ENCODE data around the gene PRR14. TPM values are rescaled to one million over a fixed set of nuclear protein-coding genes. Genes with fewer than 3 reads are reported as not detected.

The PRR14 gene
- polyA plus RNA-seq, 3 donors from 2014 or later: 10.6 to 29.5 (median 12.9) TPM

DNA sequence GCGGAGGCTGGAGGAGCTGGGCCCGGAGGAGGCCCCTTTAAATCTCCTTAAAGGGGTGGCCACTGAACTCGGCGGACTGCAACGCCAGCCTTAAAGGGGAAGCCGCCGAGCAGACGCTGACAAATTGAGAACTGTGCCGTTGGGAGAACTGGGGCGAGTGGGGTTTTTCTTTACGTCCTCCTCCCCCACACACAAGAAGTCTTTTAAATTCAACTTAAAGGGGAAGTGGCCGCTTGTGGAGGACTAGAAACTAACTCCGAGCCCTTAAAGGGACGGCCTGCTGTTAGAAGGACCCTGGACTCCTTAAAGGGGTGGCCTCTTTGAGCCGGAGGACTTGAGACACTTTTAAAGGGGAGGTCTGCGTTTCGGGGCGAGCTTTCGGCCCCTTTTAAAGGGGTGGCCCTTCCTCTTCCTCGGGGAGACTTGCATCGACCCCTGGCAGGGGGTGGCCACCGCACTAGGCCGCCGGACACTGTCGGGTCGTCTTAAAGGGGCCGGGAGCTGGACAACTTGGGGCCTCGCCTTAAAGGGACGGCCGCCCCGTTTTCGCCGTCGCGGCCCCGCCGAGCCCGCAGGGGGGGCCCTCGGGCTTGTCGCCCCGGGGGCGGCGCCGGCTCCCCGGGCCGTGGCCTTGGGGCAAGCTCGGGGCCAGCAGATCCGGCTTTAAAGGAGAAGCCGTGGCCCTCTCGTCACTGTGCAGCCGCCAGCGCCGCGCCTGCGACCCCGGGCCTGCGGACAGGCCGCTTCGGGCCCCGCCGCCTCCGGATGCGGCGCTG lies 8.2 kb downstream of the PRR14 start:
- Mint-ChIP-seq H3K27me3 (ENCODE audit: low read depth in 3 of 3) (peaks cover 9 to 16% (median 15%) of the 10 kb centered on the region in 3 donors), H3K36me3 (peaks cover 9 to 28% (median 16%) of the 10 kb centered on the region in 3 donors), H3K4me3 (peak overlapping the region; percentile 88 to 98 (median 93)), H3K27ac (peak overlapping the region; percentile 96 to 100 (median 100)), H3K4me1 (peaks cover 44 to 51% of the 10 kb centered on the region in 2 donors), H3K9me3 (no peaks in the 10 kb centered on the region)
- no peak for DNase-seq

DNA sequence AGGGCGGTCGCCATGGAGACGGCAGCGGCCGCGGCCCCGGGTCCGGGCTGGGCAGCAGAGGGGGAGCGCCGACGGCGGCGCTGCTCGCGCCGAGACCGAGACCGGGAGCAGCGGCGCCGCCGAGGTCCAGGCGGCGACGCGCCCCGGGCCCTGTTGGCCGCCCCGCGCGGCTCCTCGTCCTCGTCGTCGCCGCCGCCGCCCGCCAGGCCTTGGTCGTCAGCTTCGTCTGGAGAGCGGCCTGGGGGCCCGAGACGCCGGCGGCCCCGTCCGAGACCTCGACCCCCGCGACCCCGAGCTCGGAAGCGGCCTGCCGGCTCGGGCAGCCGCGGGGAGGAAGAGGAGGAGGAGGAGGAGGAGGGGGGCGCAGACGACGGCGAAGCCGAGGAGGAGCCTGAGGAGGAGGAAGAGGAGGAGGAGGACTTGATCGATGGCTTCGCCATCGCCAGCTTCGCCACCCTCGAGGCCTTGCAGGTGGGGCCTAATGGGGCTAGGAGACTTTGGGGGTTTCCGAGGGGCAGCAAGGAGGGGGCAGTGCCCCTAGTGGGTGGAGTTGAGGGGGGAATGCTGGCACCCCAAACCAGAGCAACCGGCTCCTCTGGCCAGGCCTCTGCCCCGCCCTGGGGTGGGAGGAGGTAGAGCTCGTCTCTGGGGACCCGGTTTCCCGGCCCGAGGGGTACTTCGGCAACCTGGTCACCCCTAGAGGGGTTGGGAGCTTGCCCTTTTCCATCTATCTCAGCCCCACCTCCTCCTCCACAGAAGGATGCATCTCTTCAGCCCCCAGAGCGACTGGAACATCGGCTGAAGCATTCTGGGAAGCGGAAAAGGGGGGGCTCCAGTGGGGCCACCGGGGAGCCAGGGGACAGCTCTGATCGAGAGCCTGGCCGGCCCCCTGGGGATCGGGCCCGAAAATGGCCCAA lies 9.0 kb downstream of the PRR14 start:
- H3K4me1 Mint-ChIP-seq: peaks cover 44 to 51% of the 10 kb centered on the region in 2 donors
- H3K27me3 Mint-ChIP-seq (ENCODE audit: low read depth in 3 of 3): peaks cover 9 to 16% (median 15%) of the 10 kb centered on the region in 3 donors
- peak overlapping the region; percentile 83 to 96 (median 90) for H3K27ac Mint-ChIP-seq
- no peaks in the 10 kb centered on the region for H3K9me3 Mint-ChIP-seq
- H3K4me3 Mint-ChIP-seq: peak overlapping the region; percentile 76 to 85 (median 84)
- peak; percentile 40 to 49 (median 47) for DNase-seq
- H3K36me3 Mint-ChIP-seq: peaks cover 9 to 29% (median 16%) of the 10 kb centered on the region in 3 donors

DNA sequence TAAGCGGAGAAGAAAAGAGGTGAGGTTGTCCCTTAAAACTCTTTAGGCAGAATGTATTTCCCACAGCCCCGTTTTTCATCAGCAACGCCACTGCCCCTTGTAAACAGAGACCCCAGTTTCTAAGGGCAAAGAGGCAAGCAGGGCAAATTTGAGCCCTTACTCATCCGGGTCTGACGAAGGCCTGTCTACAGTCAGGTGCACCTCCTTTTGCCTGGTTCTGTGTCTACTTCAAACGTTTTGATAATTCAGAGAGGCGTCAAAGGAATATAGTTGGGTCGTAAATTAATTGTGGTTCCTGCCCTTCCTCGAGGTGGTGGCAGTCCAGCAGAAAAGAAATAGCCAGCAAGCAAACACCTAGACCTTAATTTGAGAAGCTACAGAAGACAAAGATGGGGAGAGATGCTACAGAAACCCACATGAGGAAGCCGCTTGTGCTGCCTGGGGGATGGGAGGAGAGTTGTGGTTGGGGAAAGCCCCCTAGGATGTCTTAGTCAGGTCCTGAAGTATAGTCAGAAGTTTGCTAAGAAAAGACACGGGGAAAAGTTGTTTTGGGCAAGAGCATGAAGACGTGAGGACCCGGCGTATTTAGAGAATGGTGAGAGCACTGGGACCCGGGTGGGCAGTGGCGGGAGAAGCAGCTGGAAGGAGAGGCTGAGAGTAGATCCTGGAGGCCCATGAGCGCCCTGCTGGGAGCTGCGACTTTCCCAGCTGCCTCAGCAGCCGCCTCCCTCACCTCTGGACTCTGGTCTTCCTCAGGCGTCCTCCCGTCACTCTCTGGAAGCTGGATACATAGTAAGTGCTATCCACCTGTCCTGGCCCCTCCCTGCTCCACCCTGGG lies 9.9 kb downstream of the PRR14 start:
- Mint-ChIP-seq H3K4me1 (peaks cover 44 to 51% of the 10 kb centered on the region in 2 donors), H3K27ac (peak overlapping the region; percentile 83 to 96 (median 90)), H3K27me3 (ENCODE audit: low read depth in 3 of 3) (peaks cover 9 to 16% (median 15%) of the 10 kb centered on the region in 3 donors), H3K9me3 (no peaks in the 10 kb centered on the region), H3K4me3 (peak overlapping the region; percentile 76 to 85 (median 84)), H3K36me3 (peaks cover 9 to 26% (median 16%) of the 10 kb centered on the region in 3 donors)
- DNase-seq: peak; percentile 48 to 62 (median 48)

GRCh38 chr16:30662449-30662848 lies 11.7 kb downstream of the PRR14 start:
- Mint-ChIP-seq H3K4me3 (peak overlapping the region in 1 of 5 donors; percentile 3), H3K4me1 (peaks cover 36 to 40% of the 10 kb centered on the region in 2 donors), H3K27ac (peak overlapping the region in 1 of 6 donors; percentile 79), H3K36me3 (peaks cover 9 to 27% (median 12%) of the 10 kb centered on the region in 3 donors), H3K9me3 (no peaks in the 10 kb centered on the region), H3K27me3 (ENCODE audit: low read depth in 3 of 3) (peaks cover 9 to 15% (median 15%) of the 10 kb centered on the region in 3 donors)
- no peak for DNase-seq

- Mint-ChIP-seq H3K27me3 (ENCODE audit: low read depth in 3 of 3) (peaks cover 9 to 13% (median 12%) of the 10 kb centered on the region in 3 donors), H3K36me3 (peaks cover 13 to 31% (median 16%) of the 10 kb centered on the region in 3 donors), H3K9me3 (no peaks in the 10 kb centered on the region), H3K27ac (peak overlapping the region in 3 of 6 donors; percentile 37 to 58 (median 42)), H3K4me1 (peaks cover 33 to 38% of the 10 kb centered on the region in 2 donors), H3K4me3 (peak overlapping the region in 1 of 5 donors; percentile 24)
- DNase-seq: no peak
Observed at GRCh38 chr16:30663038-30663437, 12.3 kb downstream of the PRR14 start.

DNA sequence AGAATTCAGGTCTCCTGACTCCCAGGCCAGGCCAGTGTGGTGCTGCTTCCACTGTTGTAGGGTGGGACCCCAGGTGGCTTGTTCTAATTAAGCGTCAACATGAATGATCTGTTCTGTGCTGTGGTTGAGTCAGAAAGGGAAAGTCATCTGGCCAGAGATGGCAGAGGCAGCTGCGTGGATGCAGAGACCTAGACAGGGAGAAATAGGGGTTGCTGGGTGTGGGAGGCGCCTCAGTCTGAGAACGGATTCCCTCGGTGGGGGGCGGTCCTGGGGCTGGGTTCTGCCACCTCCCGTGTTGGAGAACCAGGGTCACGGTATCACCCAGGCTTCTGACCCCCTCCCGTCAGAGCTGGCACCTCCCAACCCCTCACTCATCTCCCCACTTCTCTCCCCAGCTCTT lies 13.1 kb downstream of the PRR14 start:
- Mint-ChIP-seq H3K4me3 (peak overlapping the region in 1 of 5 donors; percentile 33), H3K4me1 (peaks cover 33 to 38% of the 10 kb centered on the region in 2 donors), H3K36me3 (peaks cover 16 to 35% (median 18%) of the 10 kb centered on the region in 3 donors), H3K27ac (peak overlapping the region in 4 of 6 donors; percentile 1 to 58 (median 48)), H3K27me3 (ENCODE audit: low read depth in 3 of 3) (peaks cover 2 to 6% (median 5%) of the 10 kb centered on the region in 3 donors), H3K9me3 (no peaks in the 10 kb centered on the region)
- DNase-seq: no peak

GRCh38 chr16:30664616-30665109 lies 13.9 kb downstream of the PRR14 start:
- no peak overlapping the region for H3K4me3 Mint-ChIP-seq
- peaks cover 16 to 35% (median 18%) of the 10 kb centered on the region in 3 donors for H3K36me3 Mint-ChIP-seq
- peaks cover 0 to 6% (median 3%) of the 10 kb centered on the region in 3 donors for H3K27me3 Mint-ChIP-seq (ENCODE audit: low read depth in 3 of 3)

DNA sequence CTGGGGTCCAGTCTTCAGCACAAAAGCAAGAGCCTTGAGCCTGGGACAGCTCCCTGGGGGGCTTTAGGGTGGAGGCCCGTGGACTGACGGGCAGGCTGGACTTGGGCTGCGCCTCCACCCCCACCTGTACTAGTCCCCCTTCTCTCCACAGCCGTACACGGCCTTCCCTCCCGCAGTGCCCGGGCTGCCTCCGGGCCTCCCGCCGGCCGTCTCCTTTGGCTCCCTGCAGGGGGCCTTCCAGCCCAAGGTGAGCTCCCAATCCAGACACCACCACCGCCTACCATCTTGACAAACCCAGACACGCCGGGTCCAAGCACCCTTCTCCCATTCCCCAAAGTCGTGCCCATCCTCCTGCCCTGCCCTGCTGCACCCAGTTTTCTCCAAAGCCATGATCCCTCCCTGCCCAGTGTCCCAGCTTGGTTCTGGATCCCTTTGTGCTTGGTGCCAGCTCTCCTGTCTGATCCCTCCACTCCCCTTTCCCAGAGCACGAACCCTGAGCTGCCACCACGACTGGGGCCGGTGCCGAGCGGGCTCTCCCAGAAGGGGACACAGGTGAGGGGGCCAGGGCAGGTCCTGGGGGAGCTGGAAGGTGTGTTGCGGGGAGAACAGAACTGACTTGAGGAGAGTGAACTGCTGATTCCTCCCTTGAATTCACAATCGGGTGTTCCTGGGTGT lies 14.5 kb downstream of the PRR14 start:
- Mint-ChIP-seq H3K4me1 (peaks cover 32 to 34% of the 10 kb centered on the region in 2 donors), H3K27me3 (ENCODE audit: low read depth in 3 of 3) (peaks cover 0 to 6% (median 3%) of the 10 kb centered on the region in 3 donors), H3K9me3 (no peaks in the 10 kb centered on the region), H3K27ac (peak overlapping the region in 1 of 6 donors; percentile 58), H3K4me3 (no peak overlapping the region), H3K36me3 (peaks cover 16 to 35% (median 18%) of the 10 kb centered on the region in 3 donors)
- DNase-seq: no peak

More at GRCh38 chr16:30664616-30665109, 13.9 kb downstream of the PRR14 start:
- no peak for DNase-seq
- Mint-ChIP-seq H3K9me3 (no peaks in the 10 kb centered on the region), H3K4me1 (peaks cover 33 to 38% of the 10 kb centered on the region in 2 donors), H3K27ac (no peak overlapping the region)

GRCh38 chr16:30665830-30666190 lies 15.1 kb downstream of the PRR14 start:
- peaks cover 15 to 35% (median 16%) of the 10 kb centered on the region in 3 donors for H3K36me3 Mint-ChIP-seq
- no peak overlapping the region for H3K27ac Mint-ChIP-seq
- DNase-seq: no peak
- no peaks in the 10 kb centered on the region for H3K9me3 Mint-ChIP-seq
- H3K4me3 Mint-ChIP-seq: no peak overlapping the region
- peaks cover 0 to 3% (median 2%) of the 10 kb centered on the region in 3 donors for H3K27me3 Mint-ChIP-seq (ENCODE audit: low read depth in 3 of 3)
- peaks cover 27 to 28% of the 10 kb centered on the region in 2 donors for H3K4me1 Mint-ChIP-seq

DNA sequence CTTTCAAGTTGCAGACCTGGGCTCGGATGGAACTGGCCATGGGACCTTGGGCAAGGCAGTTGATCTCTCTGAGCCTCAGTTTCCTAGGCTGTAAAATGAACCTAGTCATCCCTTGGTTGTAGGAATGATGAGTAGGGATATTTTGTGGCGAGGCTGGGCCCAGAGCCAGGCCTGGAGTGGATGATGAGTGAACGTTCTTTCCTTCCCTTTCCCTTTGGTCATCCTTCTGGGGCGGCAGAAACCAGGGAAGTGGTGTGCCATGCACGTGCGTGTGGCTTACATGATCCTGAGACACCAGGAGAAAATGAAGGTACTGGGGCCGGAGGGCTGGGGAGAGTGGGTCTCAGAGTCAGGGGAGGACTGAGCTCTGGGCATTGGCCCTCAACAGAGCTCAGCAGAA lies 15.9 kb downstream of the PRR14 start:
- Mint-ChIP-seq H3K36me3 (peaks cover 14 to 29% (median 16%) of the 10 kb centered on the region in 3 donors), H3K4me3 (no peak overlapping the region), H3K4me1 (peaks cover 19 to 20% of the 10 kb centered on the region in 2 donors), H3K9me3 (no peaks in the 10 kb centered on the region), H3K27me3 (ENCODE audit: low read depth in 3 of 3) (peaks cover 0 to 3% (median 2%) of the 10 kb centered on the region in 3 donors), H3K27ac (no peak overlapping the region)
- no peak for DNase-seq

- Mint-ChIP-seq H3K4me1 (peaks cover 13 to 14% of the 10 kb centered on the region in 2 donors), H3K4me3 (no peak overlapping the region), H3K27ac (peak overlapping the region in 1 of 6 donors; percentile 41), H3K9me3 (no peaks in the 10 kb centered on the region), H3K36me3 (peaks cover 14 to 24% (median 16%) of the 10 kb centered on the region in 3 donors), H3K27me3 (ENCODE audit: low read depth in 3 of 3) (peaks cover 0 to 3% (median 2%) of the 10 kb centered on the region in 3 donors)
- DNase-seq: no peak
Observed at GRCh38 chr16:30667361-30667905, 16.7 kb downstream of the PRR14 start.

- H3K9me3 Mint-ChIP-seq: no peaks in the 10 kb centered on the region
- no peak overlapping the region for H3K27ac Mint-ChIP-seq
- H3K4me1 Mint-ChIP-seq: peaks cover 5% of the 10 kb centered on the region in 2 donors
Observed at GRCh38 chr16:30668393-30668792, 17.6 kb downstream of the PRR14 start.

More at GRCh38 chr16:30668393-30668792, 17.6 kb downstream of the PRR14 start:
- Mint-ChIP-seq H3K4me3 (no peak overlapping the region), H3K36me3 (peaks cover 11 to 18% (median 13%) of the 10 kb centered on the region in 3 donors), H3K27me3 (ENCODE audit: low read depth in 3 of 3) (peaks cover 0 to 3% (median 2%) of the 10 kb centered on the region in 3 donors)
- no peak for DNase-seq
